H9 (cell line): Measurements from ENCODE around the gene IL24. TPM values are rescaled to one million over a fixed set of nuclear protein-coding genes. Genes with fewer than 3 reads are reported as not detected.

Experiments used
- DNase-seq: peaks from one replicate; pipeline ENCODE4 v3.0.0-alpha.2; 2017
- H2AFZ ChIP-seq: one replicate; pipeline ENCODE4 v1.6.1; 2013; ENCODE audit warnings: mild to moderate bottlenecking, low read length, control low read depth, moderate library complexity
- H2AK5ac ChIP-seq: 2 replicates; pipeline ENCODE4 v1.6.1; 2013; ENCODE audit warnings: low read length, control low read depth, mixed read lengths; ENCODE audit not compliant: insufficient read length
- H2BK120ac ChIP-seq: one replicate; pipeline ENCODE4 v1.6.1; 2013; ENCODE audit warnings: low read depth, mild to moderate bottlenecking, low read length, control low read depth, inconsistent platforms; ENCODE audit not compliant: poor library complexity, severe bottlenecking
- H2BK12ac ChIP-seq: 2 replicates; pipeline ENCODE4 v1.6.1; 2013; ENCODE audit warnings: low read length, control low read depth, mixed read lengths, low read depth; ENCODE audit not compliant: insufficient read length
- H2BK15ac ChIP-seq: 2 replicates; pipeline ENCODE4 v1.6.1; 2013; ENCODE audit warnings: low read depth, low read length, control low read depth
- H2BK20ac ChIP-seq: one replicate; pipeline ENCODE4 v1.6.1; 2013; ENCODE audit warnings: low read depth, mild to moderate bottlenecking, low read length, control low read depth, inconsistent platforms; ENCODE audit not compliant: poor library complexity, severe bottlenecking
- H2BK5ac ChIP-seq: 2 replicates; pipeline ENCODE4 v1.6.1; 2013; ENCODE audit warnings: low read length, control low read depth, mixed read lengths; ENCODE audit not compliant: insufficient read length
- H3K14ac ChIP-seq: 2 replicates; pipeline ENCODE4 v1.6.1; 2013; ENCODE audit warnings: low read length, control low read depth; ENCODE audit not compliant: insufficient read depth
- H3K18ac ChIP-seq: 2 replicates; pipeline ENCODE4 v1.6.1; 2013; ENCODE audit warnings: low read depth, mild to moderate bottlenecking, mixed read lengths, low read length, control low read depth; ENCODE audit not compliant: insufficient read length
- H3K23ac ChIP-seq: 2 replicates; pipeline ENCODE4 v1.6.1; 2013; ENCODE audit warnings: low read length, control low read depth, mixed read lengths, low read depth; ENCODE audit not compliant: insufficient read length
- H3K23me2 ChIP-seq: 2 replicates; pipeline ENCODE4 v1.6.1; 2013; ENCODE audit warnings: low read depth, mild to moderate bottlenecking, mixed read lengths, low read length, control low read depth; ENCODE audit not compliant: insufficient read length, poor library complexity, severe bottlenecking
- H3K27ac ChIP-seq: 2 replicates; pipeline ENCODE4 v1.5.1; 2013; ENCODE audit warnings: low read length, control low read depth, mixed read lengths, low read depth; ENCODE audit not compliant: insufficient read length
- H3K27me3 ChIP-seq: 2 replicates; pipeline ENCODE4 v1.6.1; 2013; ENCODE audit warnings: low read length, control low read depth, inconsistent platforms; ENCODE audit not compliant: insufficient read depth
- H3K4ac ChIP-seq: 2 replicates; pipeline ENCODE4 v1.6.1; 2013; ENCODE audit warnings: low read depth, mild to moderate bottlenecking, control low read depth, inconsistent platforms, low read length, moderate library complexity
- H3K4me1 ChIP-seq: 2 replicates; pipeline ENCODE4 v1.6.1; 2013; ENCODE audit warnings: low read length, control low read depth, inconsistent platforms; ENCODE audit not compliant: insufficient read depth
- H3K4me2 ChIP-seq: 2 replicates; pipeline ENCODE4 v1.6.1; 2013; ENCODE audit warnings: low read length, control low read depth, mixed read lengths; ENCODE audit not compliant: insufficient read length, insufficient read depth
- H3K56ac ChIP-seq: 2 replicates; pipeline ENCODE4 v1.6.1; 2013; ENCODE audit warnings: low read depth, mild to moderate bottlenecking, mixed read lengths, low read length, control low read depth; ENCODE audit not compliant: insufficient read length
- H3K79me1 ChIP-seq: 2 replicates; pipeline ENCODE4 v1.6.1; 2013; ENCODE audit warnings: low read depth, mild to moderate bottlenecking, moderate library complexity, low read length, control low read depth, inconsistent platforms; ENCODE audit not compliant: insufficient read depth, poor library complexity, severe bottlenecking
- H3K79me2 ChIP-seq: 2 replicates; pipeline ENCODE4 v1.6.1; 2013; ENCODE audit warnings: low read length, control low read depth, inconsistent platforms; ENCODE audit not compliant: insufficient read depth
- H3K9ac ChIP-seq: 2 replicates; pipeline ENCODE4 v1.6.1; 2013; ENCODE audit warnings: low read length, control low read depth, mixed read lengths; ENCODE audit not compliant: insufficient read length; ENCODE audit errors: extremely low read depth
- H3K9me3 ChIP-seq: one replicate; pipeline ENCODE4 v1.6.1; 2013; ENCODE audit warnings: low read depth, low read length, inconsistent platforms; ENCODE audit not compliant: control insufficient read depth
- H3T11ph ChIP-seq: one replicate; pipeline ENCODE4 v1.6.1; 2013; ENCODE audit warnings: mild to moderate bottlenecking, low read length, control low read depth, inconsistent platforms
- H4K20me1 ChIP-seq: one replicate; pipeline ENCODE4 v1.6.1; 2013; ENCODE audit not compliant: control insufficient read depth, insufficient read length, insufficient read depth
- H4K5ac ChIP-seq: 2 replicates; pipeline ENCODE4 v1.6.1; 2013; ENCODE audit warnings: low read depth, mild to moderate bottlenecking, mixed read lengths, low read length, control low read depth; ENCODE audit not compliant: insufficient read length
- H4K8ac ChIP-seq: replicated peaks from 2 replicates; pipeline ENCODE4 v1.6.1; 2013; ENCODE audit warnings: low read length, control low read depth, mixed read lengths, low read depth; ENCODE audit not compliant: insufficient read length
- H4K91ac ChIP-seq: 2 replicates; pipeline ENCODE4 v1.6.1; 2013; ENCODE audit warnings: low read depth, mild to moderate bottlenecking, moderate library complexity, mixed read lengths, low read length, control low read depth; ENCODE audit not compliant: insufficient read length
- H3K27ac Mint-ChIP-seq, 3 experiments: 2 replicates in 2 of 3; 3 replicates in 1 of 3; pipeline ENCODE4 v1.8.0; 2020 to 2021; ENCODE audit warnings: mixed read lengths in 3 of 3, mild to moderate bottlenecking in 1 of 3, moderate library complexity in 1 of 3
- H3K27me3 Mint-ChIP-seq: 2 replicates; pipeline ENCODE4 v1.8.0; 2021; ENCODE audit warnings: low read depth, mild to moderate bottlenecking, moderate library complexity, mixed read lengths
- H3K36me3 Mint-ChIP-seq, 3 experiments: 2 replicates in 2 of 3; 3 replicates in 1 of 3; pipeline ENCODE4 v1.8.0; 2020 to 2021; ENCODE audit warnings: low read depth in 3 of 3, mixed read lengths in 3 of 3; ENCODE audit not compliant: insufficient read depth in 1 of 3
- H3K4me1 Mint-ChIP-seq, 2 experiments: 2 replicates each; pipeline ENCODE4 v1.8.0; 2020; ENCODE audit warnings: mixed read lengths in 2 of 2
- H3K4me3 Mint-ChIP-seq, 2 experiments: 2 replicates in 1 of 2; 3 replicates in 1 of 2; pipeline ENCODE4 v1.8.0; 2020 to 2021; ENCODE audit warnings: mild to moderate bottlenecking in 2 of 2, mixed read lengths in 2 of 2, moderate library complexity in 1 of 2
- H3K9me3 Mint-ChIP-seq, 2 experiments: 2 replicates in 1 of 2; 3 replicates in 1 of 2; pipeline ENCODE4 v1.8.0; 2020; ENCODE audit warnings: mild to moderate bottlenecking in 2 of 2, mixed read lengths in 2 of 2, moderate library complexity in 1 of 2
- CTCF ChIP-seq: fragments of 200-600 bp; sonication (generic); conservative IDR thresholded peaks from 3 replicates; pipeline ENCODE4 v1.8.0; 2021; ENCODE audit warnings: antibody characterized with exemption, mild to moderate bottlenecking
- WGBS: extraction: QIAGEN DNeasy Blood & Tissue Kit; methylation state at CpG from one replicate; pipeline ENCODE4 v1.1.7; 2013; ENCODE audit warnings: missing lambda C conversion rate, low lambda C conversion rate, mixed read lengths; ENCODE audit not compliant: insufficient read length; ENCODE audit errors: extremely low coverage; 5-methylcytosine and 5-hydroxymethylcytosine counted together
- total RNA-seq: library from RNA; stranded (reverse); gene quantifications from 2 replicates; pipeline ENCODE4 v1.2.1, GENCODE V29; 2021

Gene IL24
- total RNA-seq, 1 experiment from 2014 or later = not detected

- no peak overlapping the region for H4K5ac ChIP-seq
- peaks cover 6% of the 10 kb centered on the region for H3K4me1 ChIP-seq
- H2AFZ ChIP-seq = no peak overlapping the region
- H3K27ac ChIP-seq = no peak overlapping the region
- Mint-ChIP-seq H3K4me1 (peaks cover 17 to 21% of the 10 kb centered on the region in 2 experiments), H3K9me3 (peaks cover 0 to 3% of the 10 kb centered on the region in 2 experiments; a peak in 2 of 5 replicates), H3K36me3 (no peaks in the 10 kb centered on the region), H3K27ac (no peak overlapping the region), H3K27me3 (peaks cover 3% of the 10 kb centered on the region), H3K4me3 (no peak overlapping the region)
- H3K4me2 ChIP-seq = no peak overlapping the region
- no peaks in the 10 kb centered on the region for H3K27me3 ChIP-seq
- H3K9me3 ChIP-seq = no peaks in the 10 kb centered on the region
- no peaks in the 10 kb centered on the region for H3K23me2 ChIP-seq
- no peak overlapping the region for H2AK5ac ChIP-seq
- no peak overlapping the region for H2BK20ac ChIP-seq
- no CpG with 5 or more reads among the region's 1 CpG for WGBS
- no peaks in the 10 kb centered on the region for H4K20me1 ChIP-seq
- H3K9ac ChIP-seq = no peak overlapping the region
- H3K56ac ChIP-seq = no peak overlapping the region
- no peak overlapping the region for H2BK120ac ChIP-seq
- no peak overlapping the region for H2BK15ac ChIP-seq
- no peak for DNase-seq
- H3K23ac ChIP-seq = no peak overlapping the region
- H4K8ac ChIP-seq = no peak overlapping the region
- no peak overlapping the region for H3K18ac ChIP-seq
- no peaks in the 10 kb centered on the region for H3K79me1 ChIP-seq
- H3T11ph ChIP-seq = no peak overlapping the region
- no peak overlapping the region for H2BK5ac ChIP-seq
- no peaks in the 10 kb centered on the region for H3K79me2 ChIP-seq
- H3K14ac ChIP-seq = no peak overlapping the region
- no peak overlapping the region for H4K91ac ChIP-seq
- H3K4ac ChIP-seq = no peak overlapping the region
- TF ChIP-seq CTCF = no peak
- no peak overlapping the region for H2BK12ac ChIP-seq
These were observed 10.4 kb upstream of the IL24 start for GRCh38 chr1:206886831-206887230.
